Kidney tubule cell (primary cell): ENCODE data around the gene KCNT2.
"Not testable (repeated sequence)": the region's sequence is repeated elsewhere in the genome, so short reads cannot be mapped to it uniquely, and the experiment has no call there.

Experiments
- DNase-seq: peaks from one replicate; pipeline ENCODE4 v3.0.0-alpha.2; 2018; ENCODE audit warnings: low spot score

Gene KCNT2

DNA sequence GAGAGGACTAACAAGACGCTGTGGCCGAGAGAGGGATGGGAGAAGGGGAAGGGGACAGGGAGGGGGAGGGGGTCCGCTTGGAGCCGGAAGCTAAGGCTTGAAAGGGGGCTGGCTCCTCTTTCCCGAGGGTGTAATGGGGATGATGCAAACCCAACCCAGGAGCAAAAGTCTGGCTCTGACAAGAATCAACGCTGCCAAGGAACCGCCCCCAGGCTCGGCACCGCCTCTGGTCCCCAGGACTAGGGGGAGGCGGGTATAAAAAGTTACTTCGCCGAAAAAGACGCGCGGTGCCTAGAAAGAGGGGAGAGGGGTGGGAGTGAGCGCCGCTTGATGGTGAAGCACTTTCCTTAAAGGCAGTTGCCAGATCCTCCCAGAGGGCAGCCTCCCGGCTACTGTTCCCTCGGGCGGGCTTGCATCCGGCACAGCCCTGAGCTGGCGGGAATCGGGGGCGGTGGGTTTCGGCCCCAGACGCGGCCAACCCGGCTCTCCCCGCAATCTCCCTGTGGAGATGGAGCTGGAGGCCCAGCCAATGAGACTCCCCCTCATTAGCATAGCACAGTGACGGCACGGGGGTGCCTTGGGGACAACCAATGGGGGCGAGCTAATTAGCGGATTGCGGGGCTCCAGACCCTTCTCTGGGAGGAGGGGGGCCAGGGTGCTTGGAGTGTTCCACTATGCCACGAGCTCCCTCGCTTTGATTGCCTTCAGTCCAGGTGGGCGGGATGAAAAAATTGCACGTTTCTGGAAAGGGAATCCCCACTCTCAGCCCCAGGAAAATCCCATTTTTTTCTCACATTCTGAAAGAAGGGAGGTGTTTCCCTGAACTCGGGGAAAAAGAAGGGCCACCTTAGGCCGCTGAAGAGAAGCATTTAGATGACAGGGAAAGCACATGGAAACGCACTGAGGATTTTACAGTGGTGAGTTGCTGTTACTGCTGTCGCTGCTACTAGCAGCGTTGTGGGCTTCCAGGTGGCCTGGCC is at the start of gene KCNT2:
Gene KCNT2 (minus strand): TSS at position 51 of the 980 bp plus-strand sequence. CDS start 131 bp downstream, outside the sequence.
- peak; percentile 10 for DNase-seq

DNA sequence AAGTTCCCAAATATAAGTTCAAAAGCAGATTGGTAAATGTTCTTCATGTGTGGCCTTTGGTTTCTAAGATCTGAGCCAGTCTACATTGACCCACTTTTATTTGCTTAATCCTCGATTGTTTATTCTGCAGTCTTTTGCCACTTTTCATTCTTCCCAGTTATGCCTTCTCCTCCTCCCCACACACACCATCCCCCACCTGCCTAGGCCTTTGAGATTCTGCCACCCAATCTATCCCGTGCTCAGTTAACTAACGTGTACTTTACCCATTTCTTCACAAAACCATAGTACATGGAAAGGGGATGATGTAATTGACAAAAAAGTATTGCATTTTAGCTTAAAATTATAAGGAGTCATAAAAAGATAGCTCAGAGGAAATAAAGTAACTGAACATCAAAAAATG is 47.3 kb upstream of the KCNT2 start:
- no peak for DNase-seq

DNA sequence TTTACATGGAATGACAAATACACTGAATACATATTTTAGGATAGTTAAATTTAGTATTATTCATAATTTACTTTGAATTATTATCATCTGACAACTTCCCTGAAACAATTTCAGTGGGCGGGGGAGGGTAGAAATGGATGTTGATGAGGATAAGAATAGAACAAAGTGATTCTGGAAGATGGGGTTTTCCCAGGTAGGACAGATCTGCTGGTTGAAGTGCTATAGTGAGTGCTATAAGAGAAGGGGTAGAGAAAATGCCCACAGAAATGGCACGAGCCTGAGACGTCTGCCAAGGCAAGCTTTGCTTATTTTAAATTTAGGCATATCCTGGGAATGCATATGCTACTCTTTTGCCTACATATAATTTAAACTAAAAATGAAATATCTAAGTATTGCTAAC is 46.8 kb upstream of the KCNT2 start:
- DNase-seq, result no peak

DNA sequence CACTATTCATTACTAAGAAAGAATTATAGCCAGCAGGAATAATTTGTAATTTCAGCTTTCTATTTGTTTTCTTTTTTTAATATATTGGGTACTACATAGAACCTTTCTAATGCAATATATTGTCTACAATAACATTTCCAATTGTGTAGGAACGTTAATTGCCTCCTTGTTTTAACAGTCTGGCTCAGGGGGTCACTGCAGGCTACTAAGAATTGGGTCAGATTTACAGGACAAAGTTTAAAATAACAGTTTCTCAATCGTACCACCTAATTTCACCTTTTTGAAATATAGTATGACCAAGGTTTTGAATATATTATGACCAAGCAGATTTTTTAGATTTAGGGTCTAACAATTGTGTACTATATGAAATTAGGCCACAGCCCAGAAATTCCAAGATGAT is 46.0 kb upstream of the KCNT2 start:
- no peak for DNase-seq

GRCh38 chr1:196651637-196652215 is 43.5 kb upstream of the KCNT2 start, which contains the start of gene CFH:
CFH (plus strand) TSS chr1:196652043; CDS start chr1:196652118, 75 bp downstream.
- DNase-seq, result peak; percentile 37

- no peak for DNase-seq
These were observed 42.8 kb upstream of the KCNT2 start for GRCh38 chr1:196651079-196651478.

- no peak for DNase-seq
These were observed 42.2 kb upstream of the KCNT2 start for GRCh38 chr1:196650403-196650802.

DNA sequence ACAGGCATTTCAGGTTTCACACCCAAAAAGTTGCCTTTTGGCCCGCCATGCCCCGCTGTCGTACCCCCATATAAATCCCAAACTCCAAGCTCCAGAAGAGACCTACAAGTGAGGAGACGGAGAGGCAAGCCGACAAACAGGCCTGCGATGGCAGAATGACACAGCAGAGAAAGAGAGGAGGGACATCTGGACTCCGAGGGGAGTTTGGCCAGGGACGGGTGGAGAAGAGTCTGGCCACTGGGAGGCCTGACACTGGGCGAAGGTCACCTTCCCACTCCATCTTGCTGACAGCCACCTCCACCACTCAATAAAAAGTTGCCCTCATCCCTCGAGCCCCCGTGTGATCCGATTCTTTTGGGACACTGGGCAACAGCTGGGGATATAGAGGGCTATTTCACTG is 41.8 kb upstream of the KCNT2 start:
- DNase-seq, result no peak

GRCh38 chr1:196640976-196641375 is 32.7 kb upstream of the KCNT2 start:
- DNase-seq, result no peak

DNA sequence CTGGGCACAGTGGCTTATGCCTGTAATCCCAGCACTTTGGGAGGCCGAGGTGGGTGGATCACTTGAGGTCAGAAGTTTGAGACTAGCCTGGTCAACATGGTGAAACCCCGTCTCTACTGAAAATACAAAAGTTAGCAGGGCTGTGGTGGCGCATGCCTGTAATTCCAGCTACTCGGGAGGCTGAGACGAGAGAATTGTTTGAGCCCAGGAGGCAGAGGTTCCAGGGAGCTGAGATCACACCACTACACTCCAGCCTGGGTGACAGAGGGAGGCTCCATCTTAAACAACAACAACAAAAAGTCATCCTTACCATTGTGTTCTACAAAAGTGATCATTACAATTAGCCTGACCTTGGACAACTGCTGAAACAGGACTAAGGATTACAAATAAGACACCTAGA is 31.1 kb upstream of the KCNT2 start:
- DNase-seq, result not testable (repeated sequence)

- DNase-seq, result no peak
These were observed 30.2 kb upstream of the KCNT2 start for GRCh38 chr1:196638466-196638865.

DNA sequence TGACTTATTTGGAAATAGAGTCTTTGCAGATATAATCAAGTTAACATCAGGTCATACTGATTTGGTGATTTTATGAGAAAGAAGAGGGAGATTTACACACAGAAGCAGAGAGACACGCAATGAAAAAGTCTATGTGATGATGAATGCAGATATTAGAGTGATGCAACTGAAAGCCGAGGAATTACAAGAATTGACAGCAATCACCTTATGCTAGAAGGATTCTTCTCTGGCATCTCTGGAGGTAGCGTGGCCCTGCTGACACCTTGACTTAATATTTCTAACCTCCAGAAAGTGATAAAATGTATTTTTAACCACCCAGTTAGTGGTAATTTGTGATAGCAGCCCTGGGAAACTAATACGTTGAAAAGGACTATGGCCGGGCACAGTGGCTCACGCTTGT is 29.4 kb upstream of the KCNT2 start:
- DNase-seq, result no peak

- DNase-seq, result no peak
These were observed 20.6 kb upstream of the KCNT2 start for GRCh38 chr1:196628838-196629237.

DNA sequence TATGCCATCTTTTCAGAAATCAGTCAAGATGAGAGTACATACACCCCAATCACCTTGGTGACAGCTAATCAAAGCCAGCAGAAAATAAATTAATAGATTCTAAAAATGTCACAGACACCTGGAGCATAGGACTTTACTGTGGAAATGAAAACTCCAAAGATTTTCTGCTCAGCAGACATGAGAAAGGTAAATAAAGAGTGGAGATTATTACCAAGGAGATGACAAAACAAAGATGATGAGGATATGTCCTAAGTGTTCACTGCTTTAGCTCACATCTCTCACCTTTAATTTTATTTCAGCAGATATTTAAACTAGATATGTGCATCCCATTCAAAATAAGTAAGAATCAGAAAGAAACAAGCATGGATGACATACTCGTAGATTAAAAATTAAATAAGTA is 14.8 kb upstream of the KCNT2 start:
- no peak for DNase-seq

GRCh38 chr1:196619721-196620120 is 11.5 kb upstream of the KCNT2 start:
- no peak for DNase-seq

DNA sequence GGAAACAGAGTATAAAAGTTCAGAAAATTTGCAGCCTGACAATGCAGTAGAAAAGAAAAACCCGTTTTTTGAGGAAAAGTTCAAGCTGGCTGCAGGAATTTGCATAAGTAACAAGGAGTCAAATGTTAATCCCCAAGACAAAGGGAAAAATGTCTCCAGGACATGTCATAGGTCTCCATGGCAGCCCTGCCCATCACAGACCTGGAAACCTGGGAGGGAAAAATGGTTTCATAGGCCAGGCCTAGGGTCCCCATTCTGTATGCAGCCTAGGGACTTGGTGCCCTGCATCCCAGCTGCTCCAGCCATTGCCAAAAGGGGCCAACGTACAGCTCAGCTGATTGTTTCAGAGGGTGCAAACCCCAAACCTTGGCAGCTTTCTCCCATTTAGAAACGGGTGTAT is 3.6 kb upstream of the KCNT2 start:
- no peak for DNase-seq

DNA sequence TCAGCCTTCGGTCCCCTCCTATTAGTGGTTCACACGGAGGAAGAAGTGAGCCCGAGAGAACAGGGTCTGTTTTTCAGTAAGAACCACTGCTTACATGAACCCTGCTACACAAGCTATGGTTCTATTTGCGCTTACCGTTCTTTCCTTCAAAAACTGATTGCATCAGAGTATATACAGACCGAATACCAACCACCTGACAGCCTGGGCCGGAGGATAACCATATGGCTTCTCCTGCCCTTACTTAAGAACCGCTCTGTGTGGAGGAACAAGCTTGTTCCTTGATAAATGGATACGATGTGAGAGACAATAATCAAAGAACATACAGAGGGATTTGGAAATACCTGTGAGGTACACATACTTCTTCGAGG is 1.1 kb upstream of the KCNT2 start:
- no peak for DNase-seq

- no peak for DNase-seq
These were observed 259 bp downstream of the KCNT2 start for GRCh38 chr1:196607981-196608380.

GRCh38 chr1:196603651-196604050 is 4.6 kb downstream of the KCNT2 start:
- no peak for DNase-seq

DNA sequence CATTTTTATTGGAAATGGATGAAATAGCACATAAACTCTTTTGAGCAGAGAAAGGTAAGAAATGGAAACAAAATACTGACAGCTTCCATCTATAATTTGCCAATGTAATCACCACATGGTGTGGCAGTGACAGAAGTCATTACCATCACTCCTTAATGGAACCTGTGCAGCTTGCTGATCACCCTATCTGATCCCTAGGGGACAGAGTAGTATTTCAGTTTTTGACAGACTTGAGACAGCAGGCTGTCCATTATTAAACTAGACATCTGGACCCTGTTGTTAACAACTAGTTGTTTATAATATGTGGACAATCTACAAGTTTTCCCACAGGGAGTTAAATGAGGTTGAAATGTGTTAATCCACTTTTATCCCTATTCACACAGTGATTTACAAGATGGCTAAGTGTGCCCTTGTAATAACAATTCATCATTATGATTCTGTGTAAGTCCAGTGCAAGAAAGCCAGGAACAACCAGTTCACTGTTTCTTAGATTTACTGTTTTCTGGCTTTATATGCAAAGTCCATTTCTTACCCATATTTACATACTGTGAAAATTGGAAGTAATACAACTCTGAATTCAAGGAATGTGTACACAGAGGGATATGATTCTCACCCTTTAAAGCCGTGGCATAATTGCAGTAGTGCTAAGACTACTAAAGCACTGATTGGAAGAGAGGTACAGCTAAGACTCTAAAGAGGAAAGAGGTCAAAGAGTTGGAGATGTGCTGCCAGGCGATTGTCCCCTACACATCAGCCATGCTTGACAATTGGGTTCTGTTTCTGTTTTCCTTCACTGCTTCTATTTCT is 9.1 kb downstream of the KCNT2 start:
- DNase-seq, result no peak

DNA sequence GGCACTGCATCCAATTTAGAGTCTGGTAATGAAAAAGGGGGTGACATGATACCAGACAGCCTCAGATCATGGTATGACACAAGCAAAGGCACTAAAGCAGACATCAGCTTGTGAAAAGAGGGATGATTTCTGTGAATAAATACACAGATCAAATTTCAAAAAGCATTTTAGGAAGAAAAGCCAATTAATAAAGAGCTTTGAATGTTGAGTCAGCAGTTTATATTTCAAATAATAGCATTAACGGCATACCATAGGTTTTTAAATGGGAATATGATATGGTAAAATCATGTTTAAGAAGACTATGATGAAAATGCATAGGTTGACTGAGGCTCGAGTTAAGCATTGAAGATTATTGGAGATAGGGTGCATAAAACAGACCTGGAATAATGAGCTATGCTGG is 13.5 kb downstream of the KCNT2 start:
- no peak for DNase-seq

DNA sequence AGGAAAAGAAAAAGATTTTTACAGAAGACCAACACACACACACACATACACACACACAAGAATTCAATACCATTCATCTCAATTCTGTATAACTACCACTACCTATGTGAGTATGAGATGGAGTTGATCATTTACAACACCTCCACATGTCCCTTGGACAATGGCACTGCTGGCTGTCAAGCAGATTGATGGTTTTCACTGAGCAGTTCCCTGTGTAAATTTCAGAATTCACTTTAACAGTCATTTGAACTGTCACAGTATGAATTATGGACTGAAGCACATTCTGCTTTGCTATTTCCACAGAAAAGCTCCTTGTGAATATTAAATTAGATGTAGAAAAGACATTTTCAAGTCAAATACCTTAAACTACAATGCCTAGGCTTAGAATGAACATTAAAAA is 14.3 kb downstream of the KCNT2 start:
- DNase-seq, result no peak

DNA sequence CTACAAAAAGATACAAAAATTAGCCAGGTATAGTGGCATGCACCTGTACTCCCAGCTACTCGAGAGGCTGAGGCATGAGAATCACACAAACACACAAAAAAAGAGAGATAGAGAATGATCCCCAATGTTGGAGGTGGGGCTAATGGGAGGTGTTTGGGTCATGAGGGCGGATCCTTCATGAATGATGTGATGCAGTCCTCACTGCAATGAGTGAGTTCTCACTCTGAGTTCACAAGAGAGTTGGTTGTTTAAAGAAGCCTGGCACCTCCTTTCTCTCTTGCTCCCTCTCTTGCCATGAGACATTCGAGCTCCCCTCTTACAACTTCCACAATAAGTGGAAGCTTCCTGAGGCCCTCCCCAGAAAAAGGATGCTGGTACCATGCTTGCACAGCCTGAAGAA is 17.3 kb downstream of the KCNT2 start:
- DNase-seq, result no peak
